GM19238 (cell line): ENCODE data around the gene CITED2.
A peak's percentile ranks its signal among the peaks of the same experiment; 100 is the strongest.

Experiments used
- DNase-seq: peaks from one replicate; pipeline ENCODE4 v3.0.0; 2011; ENCODE audit warnings: low spot score; ENCODE audit not compliant: insufficient read length

The CITED2 gene

DNA sequence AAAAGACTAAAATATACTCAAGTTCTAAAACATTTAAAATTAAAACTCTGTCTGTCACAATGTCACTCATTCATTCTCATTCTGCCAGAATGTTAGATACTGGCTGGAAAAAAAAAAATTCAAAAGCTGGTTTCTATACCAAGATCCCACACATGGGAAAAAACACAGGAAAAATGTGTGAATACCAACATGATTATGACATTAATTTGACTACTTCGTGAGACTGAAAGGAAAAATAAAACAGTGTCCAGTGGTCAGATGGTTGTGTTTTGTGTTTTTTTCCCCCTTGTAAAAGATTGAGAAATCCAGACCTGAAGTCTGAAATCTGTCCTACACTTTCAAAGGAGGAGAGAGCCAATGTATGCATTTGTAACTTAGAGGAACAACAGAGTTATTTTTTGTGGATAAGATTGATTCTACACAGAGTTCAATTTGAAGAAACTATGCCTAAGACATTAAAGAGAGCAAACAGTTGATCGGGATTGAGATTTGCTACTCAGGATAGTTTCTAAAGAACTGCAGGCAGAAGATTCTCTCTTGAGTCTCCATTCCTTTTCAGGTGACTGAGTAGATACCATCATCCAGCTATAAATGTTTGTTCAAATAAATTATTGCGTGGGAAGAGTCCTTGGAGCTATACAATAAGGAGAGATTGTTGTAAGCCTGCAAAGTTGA is 43.5 kb downstream of the CITED2 start:
- no peak for DNase-seq

DNA sequence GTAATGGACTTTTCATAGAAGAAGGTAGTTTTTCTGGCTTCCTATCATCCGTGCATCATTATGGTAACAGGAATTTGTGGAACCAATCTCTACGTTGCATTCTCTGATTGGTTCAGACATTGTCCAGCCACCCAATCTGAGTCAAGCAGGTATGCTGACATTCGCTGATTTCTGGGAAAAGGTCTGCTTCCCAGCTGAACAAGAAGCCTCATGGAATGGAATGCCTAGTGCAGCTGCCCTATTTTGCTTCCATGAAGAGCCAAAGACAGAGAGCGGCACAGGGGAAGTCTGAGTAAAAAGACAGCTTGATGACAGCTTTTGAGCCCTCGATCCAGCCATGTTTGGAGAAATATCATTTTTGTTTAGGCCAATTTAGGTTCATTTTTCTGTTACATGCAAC is 44.1 kb downstream of the CITED2 start:
- no peak for DNase-seq

DNA sequence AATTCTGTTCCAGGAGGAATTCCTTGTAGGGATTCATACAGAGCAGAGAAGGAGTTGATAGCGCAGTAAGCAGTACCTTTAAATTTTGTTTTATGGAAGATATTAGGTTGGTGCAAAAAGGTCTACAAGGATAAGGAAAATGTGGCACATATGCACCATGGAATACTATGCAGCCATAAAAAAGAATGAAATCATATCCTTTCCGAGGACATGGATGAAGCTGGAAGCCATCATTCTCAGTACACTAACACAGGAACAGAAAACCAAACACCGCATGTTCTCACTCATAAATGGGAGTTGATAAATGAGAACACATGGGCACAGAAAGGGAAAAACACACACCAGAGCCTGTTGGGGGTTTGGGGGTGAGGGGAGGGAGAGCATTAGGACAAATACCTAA is 45.2 kb downstream of the CITED2 start:
- no peak for DNase-seq

DNA sequence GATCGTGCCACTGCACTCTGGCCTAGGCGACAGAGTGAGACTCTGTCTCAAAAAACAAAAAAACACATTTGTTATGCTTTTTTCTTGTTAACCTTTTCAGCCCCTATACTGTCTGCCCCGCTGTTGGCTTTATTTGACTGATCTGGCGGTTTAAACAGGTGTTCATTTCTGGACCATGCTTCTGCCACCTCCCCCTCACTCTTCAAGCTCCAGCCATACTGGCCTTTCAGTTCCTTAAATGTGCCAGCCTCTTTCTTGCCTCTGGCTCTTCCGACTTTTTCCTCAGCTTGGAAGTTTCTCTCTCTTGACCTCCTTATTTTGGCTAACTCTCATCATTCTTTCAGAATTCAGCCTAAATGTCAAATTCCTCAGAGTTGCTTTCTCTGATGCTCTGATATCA is 47.4 kb downstream of the CITED2 start:
- no peak for DNase-seq

DNA sequence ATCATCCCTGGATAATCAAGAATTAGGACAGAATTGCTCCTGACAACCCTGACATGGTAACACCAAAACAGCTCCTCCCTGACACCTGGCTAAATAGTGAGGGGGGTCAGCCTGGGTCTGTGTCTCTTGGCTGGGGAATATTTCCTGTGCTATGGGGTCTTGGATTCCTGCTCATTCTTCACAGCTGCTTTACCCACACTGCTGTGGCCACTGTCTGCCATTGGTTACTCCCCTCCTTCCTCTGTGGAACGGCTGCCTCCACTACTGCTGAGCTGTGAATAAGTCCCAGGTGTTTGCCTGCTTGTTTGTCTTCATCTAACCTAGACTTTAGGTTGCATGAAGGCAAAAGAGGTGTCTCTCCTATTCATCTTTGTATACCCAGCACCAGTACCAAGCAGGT is 48.8 kb downstream of the CITED2 start:
- no peak for DNase-seq

DNA sequence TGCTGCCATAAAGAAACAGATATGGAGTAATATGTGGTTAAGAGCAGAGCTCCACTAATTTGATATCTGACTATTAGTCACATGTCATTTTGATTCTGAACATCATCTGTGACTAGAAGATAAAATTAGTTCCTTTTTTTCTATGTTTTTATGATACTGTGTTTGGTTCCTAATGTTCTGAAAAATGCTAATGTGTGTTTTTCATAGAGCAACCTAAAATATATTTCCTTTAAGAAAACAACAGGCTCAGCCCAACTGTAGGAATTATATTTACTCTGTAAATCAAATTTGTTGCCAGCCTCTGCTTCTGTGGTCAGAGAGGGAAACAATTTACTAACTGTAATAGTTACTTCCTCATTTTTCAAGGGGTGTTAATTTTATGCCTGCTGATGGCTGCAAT is 49.3 kb downstream of the CITED2 start:
- DNase-seq: no peak

DNA sequence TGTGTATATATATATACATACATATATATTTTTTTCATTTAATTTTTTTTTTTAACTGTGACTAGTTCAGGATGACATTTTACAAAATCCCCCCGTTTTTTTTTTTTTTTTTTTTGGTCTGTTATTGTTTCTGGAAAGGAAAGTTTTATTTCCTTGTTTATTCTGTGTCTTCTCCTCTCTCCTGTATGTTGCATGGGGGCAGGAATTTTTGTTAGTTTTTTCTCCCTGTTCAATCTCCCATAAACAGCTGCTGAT is 50.2 kb downstream of the CITED2 start:
- DNase-seq: no peak

DNA sequence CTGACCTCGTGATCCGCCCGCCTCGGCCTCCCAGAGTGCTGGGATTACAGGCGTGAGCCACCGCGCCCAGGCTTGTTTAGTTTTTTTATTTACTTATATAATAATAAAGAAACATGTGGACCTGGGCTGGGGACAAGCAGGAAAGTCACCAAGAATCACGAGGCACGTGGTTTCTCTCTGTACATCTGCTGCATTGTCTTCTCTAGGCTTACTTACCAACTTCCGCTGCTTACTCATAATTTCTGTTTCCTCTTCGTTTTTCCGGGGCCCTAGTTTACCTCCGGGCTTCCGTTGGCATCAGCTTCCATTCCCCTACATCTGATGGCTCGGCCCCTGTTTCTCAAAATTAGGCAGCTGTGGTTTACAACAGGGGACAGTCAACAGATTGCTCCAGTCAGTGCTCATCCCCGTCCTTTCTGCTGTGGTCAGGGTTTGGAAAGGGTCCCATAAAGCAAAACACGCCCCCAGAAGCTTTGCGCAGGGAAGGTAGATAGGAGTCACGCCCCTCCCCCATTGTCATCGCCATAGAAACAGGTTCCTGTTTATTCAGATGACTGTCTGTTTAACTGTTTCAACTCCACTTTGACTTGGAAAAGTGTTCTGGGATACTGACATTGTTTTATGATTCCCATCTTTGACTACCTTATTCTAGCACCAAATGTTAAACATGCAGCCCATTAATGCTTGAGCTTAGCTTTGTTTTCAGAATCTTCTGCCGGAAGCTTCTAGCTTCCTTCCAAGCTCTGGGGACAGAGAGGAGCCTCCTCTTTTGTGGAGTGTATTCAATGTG is 50.7 kb downstream of the CITED2 start:
- peak; percentile 34 for DNase-seq
